GM18526 (cell line): Measurements from ENCODE around the gene ATG2B.

Source experiments
- POLR2A ChIP-seq: IDR thresholded peaks from 3 replicates; pipeline ENCODE4 v1.6.1; 2011; ENCODE audit not compliant: insufficient read length; ENCODE audit errors: extremely low read depth

The ATG2B gene

DNA sequence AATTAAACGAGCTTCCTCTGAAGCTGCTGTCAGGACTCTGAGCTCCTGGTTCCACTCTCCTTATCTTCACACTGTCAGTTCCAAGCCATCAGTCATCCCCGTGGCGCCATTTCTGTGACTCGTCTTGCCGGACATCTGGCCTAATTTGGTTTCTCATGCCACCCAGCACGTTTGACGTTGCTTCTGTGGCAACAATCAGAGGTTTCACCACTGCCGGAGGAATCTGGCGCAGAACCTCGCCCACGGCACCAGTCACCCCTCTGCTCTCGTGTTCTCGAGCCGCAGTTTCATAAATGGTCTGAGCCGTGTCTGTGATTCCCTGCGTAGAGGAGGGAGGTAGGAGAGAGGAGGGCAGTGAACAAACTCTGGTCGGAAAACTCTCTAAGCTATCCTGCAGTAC, 77.5 kb downstream of the ATG2B start:
- TF ChIP-seq POLR2A, result no peak

- TF ChIP-seq POLR2A, result no peak
These were observed 78.7 kb downstream of the ATG2B start for GRCh38 chr14:96284430-96284829.

- TF ChIP-seq POLR2A, result no peak
These were observed 79.1 kb downstream of the ATG2B start for GRCh38 chr14:96284008-96284407.

GRCh38 chr14:96281486-96281885, 81.7 kb downstream of the ATG2B start:
- TF ChIP-seq POLR2A, result no peak

GRCh38 chr14:96280104-96280503, 83.0 kb downstream of the ATG2B start:
- TF ChIP-seq POLR2A, result no peak

DNA sequence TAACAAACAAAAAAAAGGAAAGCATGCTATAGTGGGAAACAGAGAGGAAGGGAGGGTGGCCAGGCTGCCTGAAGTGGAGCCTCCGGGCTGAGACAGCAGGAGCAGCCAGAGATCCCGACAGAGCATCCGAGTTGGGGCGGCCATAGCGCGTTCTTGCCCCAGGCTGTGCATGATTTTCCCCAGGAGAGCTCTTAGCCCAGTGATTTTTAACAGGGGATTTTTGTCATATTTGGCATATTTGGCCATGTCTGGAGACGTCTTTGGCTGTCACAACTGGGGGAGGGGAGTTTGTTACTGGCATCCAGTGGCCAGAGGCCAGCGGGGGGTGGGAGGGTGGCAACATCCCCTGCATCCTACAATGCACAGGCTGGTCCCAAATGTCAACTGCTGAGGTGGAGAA, 83.6 kb downstream of the ATG2B start:
- TF ChIP-seq POLR2A, result no peak

DNA sequence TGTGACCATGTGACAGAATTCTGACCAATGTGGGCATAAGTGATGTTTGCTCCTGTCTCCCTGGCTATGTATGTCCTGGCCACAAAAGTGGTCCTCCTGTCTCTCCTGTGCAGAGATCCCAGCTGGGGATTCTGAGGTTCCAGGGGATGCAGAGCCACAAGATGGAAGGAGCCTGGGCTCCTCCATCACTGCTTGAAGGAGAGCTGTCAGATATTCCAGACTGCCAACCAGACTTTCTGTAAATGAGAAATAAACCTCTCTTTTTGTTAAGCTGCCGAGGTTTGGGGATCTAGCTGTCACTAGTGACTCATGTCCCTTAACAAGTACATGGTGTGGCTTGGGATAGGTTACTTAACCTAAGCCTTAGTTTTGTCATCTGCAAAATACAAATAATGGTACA, 85.3 kb downstream of the ATG2B start:
- TF ChIP-seq POLR2A, result no peak

DNA sequence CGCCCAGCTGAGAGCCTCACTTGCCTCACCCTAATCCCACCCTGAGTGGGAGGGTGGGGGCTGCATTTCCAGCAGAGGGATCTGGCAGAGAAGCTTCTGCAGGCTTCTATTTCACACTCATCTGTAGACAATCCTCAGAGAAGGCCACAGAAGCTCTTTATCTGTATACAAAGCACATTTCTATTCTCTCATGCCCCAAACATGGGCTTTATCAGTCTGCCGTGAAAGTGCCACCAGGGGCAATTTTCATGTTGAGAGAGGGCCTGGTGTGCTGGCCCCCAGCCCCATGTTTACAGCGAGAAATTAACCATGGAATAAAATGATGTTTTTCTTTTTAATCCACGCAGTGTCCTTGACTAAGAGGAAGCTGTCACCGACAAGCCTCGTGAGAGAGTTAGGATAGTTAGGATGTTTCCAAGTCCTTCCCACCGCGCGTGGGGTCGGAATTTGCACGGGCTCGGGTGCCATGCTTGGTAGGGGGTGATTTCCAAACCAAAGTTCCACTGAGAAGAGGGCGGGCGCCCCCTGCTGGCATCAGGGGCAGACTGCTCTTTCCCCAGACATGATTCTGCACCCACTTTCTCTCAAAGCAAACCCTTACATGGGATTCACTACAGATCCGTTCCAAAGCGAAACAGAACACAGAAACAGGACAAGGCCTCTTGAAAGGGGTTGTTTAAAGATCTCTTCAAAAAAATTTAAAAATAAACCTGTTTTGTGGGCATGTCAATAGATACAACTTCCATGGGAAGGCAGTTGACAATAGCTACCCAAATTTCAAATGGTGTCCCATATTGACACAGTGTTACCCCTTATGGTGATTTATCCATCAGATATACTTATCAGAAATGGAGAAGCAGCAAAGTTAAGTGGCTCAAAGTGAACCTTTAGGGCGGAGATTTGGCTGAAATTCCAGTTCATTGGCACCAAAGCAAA, 87.7 kb downstream of the ATG2B start:
- TF ChIP-seq POLR2A, result no peak

- no peak for TF ChIP-seq POLR2A
These were observed 88.6 kb downstream of the ATG2B start for GRCh38 chr14:96274543-96274942.

DNA sequence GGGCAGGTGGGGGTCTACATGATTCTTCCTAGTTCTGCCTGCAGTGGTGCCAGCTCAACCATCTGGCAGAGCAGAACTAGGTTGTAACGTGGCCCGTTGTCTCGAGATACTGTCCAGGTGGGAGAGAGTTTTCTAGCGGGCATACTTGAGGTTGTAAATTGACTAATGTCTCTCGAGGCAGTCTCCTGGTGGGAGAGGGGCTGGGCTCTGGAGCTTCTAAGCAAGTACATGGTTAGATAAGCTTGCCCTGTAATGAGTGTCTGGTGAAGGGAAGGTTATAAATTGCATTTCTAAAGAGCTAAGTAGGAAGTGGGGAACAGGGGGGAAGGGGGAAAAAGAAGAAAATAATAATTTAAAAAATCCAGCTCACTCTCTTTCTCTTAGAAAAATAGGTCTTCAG, 89.0 kb downstream of the ATG2B start:
- no peak for TF ChIP-seq POLR2A

GRCh38 chr14:96273629-96274028, 89.5 kb downstream of the ATG2B start:
- no peak for TF ChIP-seq POLR2A

GRCh38 chr14:96272777-96273473, 90.2 kb downstream of the ATG2B start:
- TF ChIP-seq POLR2A, result no peak

DNA sequence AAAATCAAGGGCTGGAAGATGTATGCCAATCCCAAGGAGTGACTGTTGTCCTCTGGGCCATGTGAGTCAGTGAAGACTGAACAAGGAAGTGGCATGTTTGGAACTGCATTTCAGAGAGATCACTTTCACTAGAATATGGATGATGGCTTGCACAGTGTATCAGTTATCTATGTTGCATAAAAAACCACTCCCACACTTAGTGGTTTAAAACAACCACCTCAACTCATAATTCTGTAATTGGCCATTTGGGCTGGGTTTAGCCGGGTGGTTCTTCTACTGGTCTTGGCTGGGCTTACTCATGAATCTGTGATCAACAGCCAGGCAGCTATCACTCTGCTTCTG, 91.7 kb downstream of the ATG2B start:
- no peak for TF ChIP-seq POLR2A

GRCh38 chr14:96270565-96271420, 92.3 kb downstream of the ATG2B start:
- TF ChIP-seq POLR2A, result no peak

DNA sequence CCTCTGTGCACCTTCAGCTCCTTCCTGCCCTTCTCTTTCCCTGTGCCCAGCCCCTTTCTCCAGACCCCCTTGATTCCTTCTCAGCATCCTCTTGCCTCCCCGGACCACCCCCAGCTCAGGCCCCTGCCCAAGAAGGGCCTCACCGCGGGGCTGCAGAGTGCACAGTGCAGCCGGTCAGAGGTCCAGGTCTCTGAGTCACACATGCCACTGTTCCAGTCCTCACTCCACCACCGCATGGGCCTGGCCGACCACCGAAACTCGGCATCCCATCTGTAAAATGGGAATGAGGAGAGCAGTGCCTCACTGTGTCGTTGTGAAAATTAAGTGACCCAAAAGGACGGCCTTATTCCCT, 93.8 kb downstream of the ATG2B start:
- no peak for TF ChIP-seq POLR2A
